ENCODE measurements around the gene COA3. TPM values are rescaled to one million over a fixed set of nuclear protein-coding genes. Genes with fewer than 3 reads are reported as not detected.

Gene COA3
- total RNA-seq, 2 donors from 2014 or later = 34.3 to 36.1 TPM

GRCh38 chr17:42750739-42751344 lies 47.7 kb downstream of the COA3 start:
- TF ChIP-seq, protein P1, sequence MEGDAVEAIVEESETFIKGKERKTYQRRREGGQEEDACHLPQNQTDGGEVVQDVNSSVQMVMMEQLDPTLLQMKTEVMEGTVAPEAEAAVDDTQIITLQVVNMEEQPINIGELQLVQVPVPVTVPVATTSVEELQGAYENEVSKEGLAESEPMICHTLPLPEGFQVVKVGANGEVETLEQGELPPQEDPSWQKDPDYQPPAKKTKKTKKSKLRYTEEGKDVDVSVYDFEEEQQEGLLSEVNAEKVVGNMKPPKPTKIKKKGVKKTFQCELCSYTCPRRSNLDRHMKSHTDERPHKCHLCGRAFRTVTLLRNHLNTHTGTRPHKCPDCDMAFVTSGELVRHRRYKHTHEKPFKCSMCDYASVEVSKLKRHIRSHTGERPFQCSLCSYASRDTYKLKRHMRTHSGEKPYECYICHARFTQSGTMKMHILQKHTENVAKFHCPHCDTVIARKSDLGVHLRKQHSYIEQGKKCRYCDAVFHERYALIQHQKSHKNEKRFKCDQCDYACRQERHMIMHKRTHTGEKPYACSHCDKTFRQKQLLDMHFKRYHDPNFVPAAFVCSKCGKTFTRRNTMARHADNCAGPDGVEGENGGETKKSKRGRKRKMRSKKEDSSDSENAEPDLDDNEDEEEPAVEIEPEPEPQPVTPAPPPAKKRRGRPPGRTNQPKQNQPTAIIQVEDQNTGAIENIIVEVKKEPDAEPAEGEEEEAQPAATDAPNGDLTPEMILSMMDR (IDR thresholded peaks at IDR 0.05) = no peak
- no peak overlapping the region for H3K27ac ChIP-seq
- no peak overlapping the region for H3K4me3 ChIP-seq
- peaks cover 0 to 2% of the 10 kb centered on the region in 2 donors for H3K4me1 ChIP-seq (ENCODE audit: control insufficient read depth in 1 of 2, low read depth in 2 of 2)
- no peak for ATAC-seq (ENCODE audit: insufficient number of reproducible peaks, low FRiP score, low read depth)
- H3K36me3 ChIP-seq = no peaks in the 10 kb centered on the region
- no peaks in the 10 kb centered on the region for H3K27me3 ChIP-seq (replicated peaks; ENCODE audit: insufficient read depth)
- H3K9me3 ChIP-seq = no peaks in the 10 kb centered on the region
- no peak for DNase-seq (ENCODE audit: low spot score)

GRCh38 chr17:42748908-42749798 lies 49.4 kb downstream of the COA3 start:
- TF ChIP-seq, protein P1 (IDR thresholded peaks at IDR 0.05) = no peak
- no peak for DNase-seq (ENCODE audit: low spot score)
- H3K4me1 ChIP-seq (ENCODE audit: control insufficient read depth in 1 of 2, low read depth in 2 of 2) = peaks cover 2 to 5% of the 10 kb centered on the region in 2 donors
- no peaks in the 10 kb centered on the region for H3K9me3 ChIP-seq
- no peaks in the 10 kb centered on the region for H3K36me3 ChIP-seq
- H3K27me3 ChIP-seq (replicated peaks; ENCODE audit: insufficient read depth) = no peaks in the 10 kb centered on the region
- H3K27ac ChIP-seq = no peak overlapping the region
- H3K4me3 ChIP-seq = no peak overlapping the region
- no peak for ATAC-seq (ENCODE audit: insufficient number of reproducible peaks, low FRiP score, low read depth)

DNA sequence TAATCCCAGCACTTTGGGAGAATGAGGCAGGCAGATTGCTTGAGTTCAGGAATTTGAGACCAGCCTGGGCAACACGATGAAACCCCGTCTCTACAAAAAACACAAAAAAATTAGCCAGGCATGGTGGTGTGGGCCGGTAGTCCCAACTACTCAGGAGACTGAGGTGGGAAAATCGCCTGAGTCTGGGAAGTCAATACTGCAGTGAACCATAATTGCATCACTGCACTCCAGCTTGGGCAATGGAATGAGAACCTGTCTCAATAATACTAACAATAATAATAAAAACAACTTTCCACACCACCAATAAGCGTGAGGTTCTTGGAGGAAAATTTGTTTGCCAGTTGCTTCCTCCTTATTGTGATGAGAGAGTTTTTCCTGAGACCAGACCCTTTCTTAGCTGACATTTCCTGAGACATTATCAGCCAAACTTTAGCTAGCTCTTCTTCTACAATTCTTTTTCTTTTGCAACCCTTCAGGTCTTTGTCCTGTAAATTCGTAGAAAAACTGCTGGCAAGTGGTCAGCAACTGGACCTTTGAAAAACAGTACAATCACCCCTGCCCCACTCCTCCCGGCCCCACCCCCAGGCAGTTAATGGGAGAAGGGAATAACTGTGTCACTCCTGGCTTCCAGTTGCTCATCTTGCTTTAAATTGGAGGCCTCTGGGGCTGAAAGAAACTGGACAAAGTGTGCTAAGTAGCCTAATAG lies 50.1 kb downstream of the COA3 start:
- Histone ChIP-seq H3K27ac (peak overlapping the region in 1 of 2 donors; percentile 2), H3K4me1 (ENCODE audit: control insufficient read depth in 1 of 2, low read depth in 2 of 2) (peaks cover 8 to 13% of the 10 kb centered on the region in 2 donors), H3K27me3 (replicated peaks; ENCODE audit: insufficient read depth) (no peaks in the 10 kb centered on the region), H3K4me3 (no peak overlapping the region), H3K9me3 (no peaks in the 10 kb centered on the region), H3K36me3 (no peaks in the 10 kb centered on the region)
- TF ChIP-seq, protein P1 (IDR thresholded peaks at IDR 0.05) = no peak
- ATAC-seq (ENCODE audit: insufficient number of reproducible peaks, low FRiP score, low read depth) (no peak), DNase-seq (ENCODE audit: low spot score) (no peak)

Other genes starting within 250 kb of the COA3 start
- gene HSD17B1, start 245.8 kb downstream of the COA3 start, total RNA-seq = 1 to 10 TPM in 1 of 2 donors, under 1 TPM in 1; 0.14 to 2.8 TPM
- 10 to 100 TPM; 20.8 to 21.1 TPM for gene COASY, start 236.6 kb downstream of the COA3 start, total RNA-seq
- gene MLX, start 231.6 kb downstream of the COA3 start, total RNA-seq = 10 to 100 TPM; 31.5 to 41.2 TPM
- 1 to 10 TPM in 1 of 2 donors, not detected in 1; 6.6 TPM for gene PSMC3IP, start 221.0 kb downstream of the COA3 start, total RNA-seq
- gene RETREG3, start 189.3 kb downstream of the COA3 start, total RNA-seq = 10 to 100 TPM; 49.0 to 60.4 TPM
- gene TUBG1, start 189.0 kb downstream of the COA3 start, total RNA-seq = 10 to 100 TPM; 26.7 to 47.0 TPM
- gene TUBG2, start 139.4 kb downstream of the COA3 start, total RNA-seq = 10 to 100 TPM; 47.2 to 49.0 TPM
- 10 to 100 TPM; 54.8 to 59.2 TPM for gene PLEKHH3, start 121.7 kb downstream of the COA3 start, total RNA-seq
- 1 to 10 TPM; 3.2 to 3.4 TPM for gene CCR10, start 116.9 kb downstream of the COA3 start, total RNA-seq
- gene CNTNAP1, start 116.2 kb downstream of the COA3 start, total RNA-seq = 10 to 100 TPM in 1 of 2 donors, 1 to 10 TPM in 1; 9.1 to 19.6 TPM
- gene EZH1, start 53.7 kb downstream of the COA3 start, total RNA-seq = 10 to 100 TPM; 66.3 to 75.2 TPM
- gene RAMP2, start 37.5 kb downstream of the COA3 start, total RNA-seq = 10 to 100 TPM; 11.0 to 32.3 TPM
- 10 to 100 TPM; 18.5 to 24.2 TPM for gene VPS25, start 25.3 kb downstream of the COA3 start, total RNA-seq
- gene WNK4, start 18.1 kb downstream of the COA3 start, total RNA-seq = not detected
- not detected for gene CNTD1, start 157 bp upstream of the COA3 start, total RNA-seq
- 100 to 1,000 TPM in 1 of 2 donors, 10 to 100 TPM in 1; 99.6 to 122 TPM for gene BECN1, start 25.6 kb upstream of the COA3 start, total RNA-seq
- gene PSME3, start 34.7 kb upstream of the COA3 start, total RNA-seq = 10 to 100 TPM; 41.2 to 82.5 TPM
- gene AOC2, start 45.9 kb upstream of the COA3 start, total RNA-seq = 1 to 10 TPM in 1 of 2 donors, under 1 TPM in 1; 0.68 to 2.8 TPM
- 100 to 1,000 TPM; 117 to 146 TPM for gene AOC3, start 52.5 kb upstream of the COA3 start, total RNA-seq
- gene G6PC1, start 102.1 kb upstream of the COA3 start, total RNA-seq = not detected
- gene AARSD1, start 165.8 kb upstream of the COA3 start, total RNA-seq = 10 to 100 TPM; 26.0 to 35.5 TPM
- gene PTGES3L, start 181.4 kb upstream of the COA3 start, total RNA-seq = 1 to 10 TPM; 1.5 to 2.0 TPM
- 10 to 100 TPM; 16.6 to 17.9 TPM for gene RUNDC1, start 181.9 kb upstream of the COA3 start, total RNA-seq
- gene RPL27, start 199.7 kb upstream of the COA3 start, total RNA-seq = 100 to 1,000 TPM; 535 to 569 TPM
- gene IFI35, start 208.1 kb upstream of the COA3 start, total RNA-seq = 10 to 100 TPM; 34.4 to 34.8 TPM
- 100 to 1,000 TPM in 1 of 2 donors, 10 to 100 TPM in 1; 91.5 to 158 TPM for gene VAT1, start 223.7 kb upstream of the COA3 start, total RNA-seq
- gene RND2, start 226.5 kb upstream of the COA3 start, total RNA-seq = 1 to 10 TPM in 1 of 2 donors, under 1 TPM in 1; 0.81 to 2.4 TPM

Measured in thoracic aorta (tissue), 2 donors.